GM18870 (cell line): ENCODE results near the gene RNF214.
A peak's percentile ranks its signal among the peaks of the same experiment; 100 is the strongest.
"Not testable (repeated sequence)": the region's sequence is repeated elsewhere in the genome, so short reads cannot be mapped to it uniquely, and the experiment has no call there.

ENCODE experiments used
- ATAC-seq: cut with Tn5 transposase; IDR thresholded peaks from one replicate; pipeline ENCODE4 v1.9.1; 2021; ENCODE audit warnings: moderate library complexity; ENCODE audit not compliant: unreplicated experiment

Gene RNF214

GRCh38 chr11:117313091-117313490 is 80.6 kb downstream of the RNF214 start:
- ATAC-seq: no peak

GRCh38 chr11:117313828-117314768 is 81.6 kb downstream of the RNF214 start:
- no peak for ATAC-seq

GRCh38 chr11:117314840-117315239 is 82.4 kb downstream of the RNF214 start:
- no peak for ATAC-seq

- no peak for ATAC-seq
Measured at GRCh38 chr11:117315285-117316196, 83.1 kb downstream of the RNF214 start.

GRCh38 chr11:117316197-117316961 is 83.9 kb downstream of the RNF214 start, which contains the start of gene BACE1:
Gene BACE1 (minus strand): TSS chr11:117316256. CDS start chr11:117315795, 461 bp downstream.
- ATAC-seq: no peak

GRCh38 chr11:117318738-117319137 is 86.3 kb downstream of the RNF214 start:
- ATAC-seq: no peak

GRCh38 chr11:117319214-117319840 is 86.9 kb downstream of the RNF214 start:
- no peak for ATAC-seq

- ATAC-seq: not testable (repeated sequence)
Measured at GRCh38 chr11:117327255-117327566, 94.7 kb downstream of the RNF214 start.

- ATAC-seq: peak; percentile 90
Measured at GRCh38 chr11:117327567-117328374, 95.3 kb downstream of the RNF214 start, which contains the start of gene CEP164. Gene CEP164 (plus strand): TSS chr11:117327854. CDS start chr11:117338587, 10,733 bp downstream.

- ATAC-seq: no peak
Measured at GRCh38 chr11:117328375-117329010, 96.0 kb downstream of the RNF214 start.

- ATAC-seq: no peak
Measured at GRCh38 chr11:117332843-117333242, 100.4 kb downstream of the RNF214 start.

- ATAC-seq: no peak
Measured at GRCh38 chr11:117333917-117334316, 101.4 kb downstream of the RNF214 start.

GRCh38 chr11:117334896-117335295 is 102.4 kb downstream of the RNF214 start:
- no peak for ATAC-seq

GRCh38 chr11:117335399-117335798 is 102.9 kb downstream of the RNF214 start:
- no peak for ATAC-seq
